Measurements from ENCODE around the gene KCNH1. TPM values are rescaled to one million over a fixed set of nuclear protein-coding genes. Genes with fewer than 3 reads are reported as not detected.

The KCNH1 gene
- total and polyA plus RNA-seq, 4 donors, result not detected

DNA sequence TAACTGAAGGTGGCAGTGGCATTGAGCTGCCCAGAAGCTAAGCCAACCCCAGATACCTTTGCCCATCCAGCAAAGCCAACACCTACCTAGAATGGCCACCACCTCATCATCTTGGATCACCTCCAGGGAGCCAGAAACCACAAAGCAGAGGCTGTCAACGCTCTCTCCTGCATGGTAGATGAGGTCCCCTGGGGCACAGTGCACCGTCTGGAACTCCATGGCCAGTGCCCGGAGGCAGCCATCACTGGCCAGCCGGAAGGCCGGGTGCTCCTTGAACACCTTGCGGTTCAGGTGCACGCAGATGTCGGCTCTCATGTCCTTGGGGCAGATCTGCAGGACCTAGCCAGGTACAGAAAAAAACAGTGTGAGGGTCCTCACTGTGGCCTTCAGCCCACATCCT lies 336.5 kb downstream of the KCNH1 start:
- no peak for DNase-seq (ENCODE audit: low spot score)
- no peak for TF ChIP-seq NR2F2 (IDR thresholded peaks at IDR 0.05)
- TF ChIP-seq, protein P1, sequence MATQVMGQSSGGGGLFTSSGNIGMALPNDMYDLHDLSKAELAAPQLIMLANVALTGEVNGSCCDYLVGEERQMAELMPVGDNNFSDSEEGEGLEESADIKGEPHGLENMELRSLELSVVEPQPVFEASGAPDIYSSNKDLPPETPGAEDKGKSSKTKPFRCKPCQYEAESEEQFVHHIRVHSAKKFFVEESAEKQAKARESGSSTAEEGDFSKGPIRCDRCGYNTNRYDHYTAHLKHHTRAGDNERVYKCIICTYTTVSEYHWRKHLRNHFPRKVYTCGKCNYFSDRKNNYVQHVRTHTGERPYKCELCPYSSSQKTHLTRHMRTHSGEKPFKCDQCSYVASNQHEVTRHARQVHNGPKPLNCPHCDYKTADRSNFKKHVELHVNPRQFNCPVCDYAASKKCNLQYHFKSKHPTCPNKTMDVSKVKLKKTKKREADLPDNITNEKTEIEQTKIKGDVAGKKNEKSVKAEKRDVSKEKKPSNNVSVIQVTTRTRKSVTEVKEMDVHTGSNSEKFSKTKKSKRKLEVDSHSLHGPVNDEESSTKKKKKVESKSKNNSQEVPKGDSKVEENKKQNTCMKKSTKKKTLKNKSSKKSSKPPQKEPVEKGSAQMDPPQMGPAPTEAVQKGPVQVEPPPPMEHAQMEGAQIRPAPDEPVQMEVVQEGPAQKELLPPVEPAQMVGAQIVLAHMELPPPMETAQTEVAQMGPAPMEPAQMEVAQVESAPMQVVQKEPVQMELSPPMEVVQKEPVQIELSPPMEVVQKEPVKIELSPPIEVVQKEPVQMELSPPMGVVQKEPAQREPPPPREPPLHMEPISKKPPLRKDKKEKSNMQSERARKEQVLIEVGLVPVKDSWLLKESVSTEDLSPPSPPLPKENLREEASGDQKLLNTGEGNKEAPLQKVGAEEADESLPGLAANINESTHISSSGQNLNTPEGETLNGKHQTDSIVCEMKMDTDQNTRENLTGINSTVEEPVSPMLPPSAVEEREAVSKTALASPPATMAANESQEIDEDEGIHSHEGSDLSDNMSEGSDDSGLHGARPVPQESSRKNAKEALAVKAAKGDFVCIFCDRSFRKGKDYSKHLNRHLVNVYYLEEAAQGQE (IDR thresholded peaks at IDR 0.05), result no peak
- no peak for TF ChIP-seq SP1 (IDR thresholded peaks at IDR 0.05)
- TF ChIP-seq YY1 (IDR thresholded peaks at IDR 0.05), result no peak
- TF ChIP-seq, protein P2, sequence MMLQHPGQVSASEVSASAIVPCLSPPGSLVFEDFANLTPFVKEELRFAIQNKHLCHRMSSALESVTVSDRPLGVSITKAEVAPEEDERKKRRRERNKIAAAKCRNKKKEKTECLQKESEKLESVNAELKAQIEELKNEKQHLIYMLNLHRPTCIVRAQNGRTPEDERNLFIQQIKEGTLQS (IDR thresholded peaks at IDR 0.05), result no peak
- TF ChIP-seq GABPA (IDR thresholded peaks at IDR 0.05 in 1 of 2, conservative IDR thresholded peaks at IDR 0.05 in 1 of 2), result no peak
- TF ChIP-seq FOXA1 (IDR thresholded peaks at IDR 0.05), result no peak
- TF ChIP-seq, protein P3, sequence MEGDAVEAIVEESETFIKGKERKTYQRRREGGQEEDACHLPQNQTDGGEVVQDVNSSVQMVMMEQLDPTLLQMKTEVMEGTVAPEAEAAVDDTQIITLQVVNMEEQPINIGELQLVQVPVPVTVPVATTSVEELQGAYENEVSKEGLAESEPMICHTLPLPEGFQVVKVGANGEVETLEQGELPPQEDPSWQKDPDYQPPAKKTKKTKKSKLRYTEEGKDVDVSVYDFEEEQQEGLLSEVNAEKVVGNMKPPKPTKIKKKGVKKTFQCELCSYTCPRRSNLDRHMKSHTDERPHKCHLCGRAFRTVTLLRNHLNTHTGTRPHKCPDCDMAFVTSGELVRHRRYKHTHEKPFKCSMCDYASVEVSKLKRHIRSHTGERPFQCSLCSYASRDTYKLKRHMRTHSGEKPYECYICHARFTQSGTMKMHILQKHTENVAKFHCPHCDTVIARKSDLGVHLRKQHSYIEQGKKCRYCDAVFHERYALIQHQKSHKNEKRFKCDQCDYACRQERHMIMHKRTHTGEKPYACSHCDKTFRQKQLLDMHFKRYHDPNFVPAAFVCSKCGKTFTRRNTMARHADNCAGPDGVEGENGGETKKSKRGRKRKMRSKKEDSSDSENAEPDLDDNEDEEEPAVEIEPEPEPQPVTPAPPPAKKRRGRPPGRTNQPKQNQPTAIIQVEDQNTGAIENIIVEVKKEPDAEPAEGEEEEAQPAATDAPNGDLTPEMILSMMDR (IDR thresholded peaks at IDR 0.05; ENCODE audit: low read depth, low read length, missing input control), result no peak
- no peak for TF ChIP-seq RAD21 (IDR thresholded peaks at IDR 0.05)
- TF ChIP-seq TAF1 (conservative IDR thresholded peaks at IDR 0.05), result no peak
- TF ChIP-seq, protein P4, sequence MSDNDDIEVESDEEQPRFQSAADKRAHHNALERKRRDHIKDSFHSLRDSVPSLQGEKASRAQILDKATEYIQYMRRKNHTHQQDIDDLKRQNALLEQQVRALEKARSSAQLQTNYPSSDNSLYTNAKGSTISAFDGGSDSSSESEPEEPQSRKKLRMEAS (IDR thresholded peaks at IDR 0.05), result no peak
- TF ChIP-seq EGR1 (IDR thresholded peaks at IDR 0.05; ENCODE audit: low read depth in 2 of 2), result no peak
- TF ChIP-seq HNF4G (IDR thresholded peaks at IDR 0.05), result no peak
- WGBS, result 89% methylated on average over 8 of the region's 8 CpGs
- H3K4me3 ChIP-seq (ENCODE audit: low read depth in 1 of 3, low read length in 3 of 3), result no peak overlapping the region
- no peak overlapping the region for H3K27ac ChIP-seq (ENCODE audit: low read depth in 1 of 2, low read length in 2 of 2)
- no peaks in the 10 kb centered on the region for H3K4me1 ChIP-seq (ENCODE audit: control insufficient read depth in 4 of 4, insufficient read depth in 4 of 4, low read length in 3 of 4)
- H3K9ac ChIP-seq (ENCODE audit: low read depth in 1 of 2, low read length in 2 of 2), result no peak overlapping the region
- no peaks in the 10 kb centered on the region for H3K36me3 ChIP-seq (ENCODE audit: control insufficient read depth in 4 of 4, insufficient read depth in 3 of 4, low read depth in 1 of 4, low read length in 3 of 4)
- H3K9me3 ChIP-seq (ENCODE audit: control insufficient read depth in 4 of 4, low read length in 3 of 4), result no peaks in the 10 kb centered on the region
- H3K27me3 ChIP-seq (ENCODE audit: control insufficient read depth in 4 of 4, insufficient read depth in 4 of 4, low read length in 3 of 4), result no peaks in the 10 kb centered on the region

DNA sequence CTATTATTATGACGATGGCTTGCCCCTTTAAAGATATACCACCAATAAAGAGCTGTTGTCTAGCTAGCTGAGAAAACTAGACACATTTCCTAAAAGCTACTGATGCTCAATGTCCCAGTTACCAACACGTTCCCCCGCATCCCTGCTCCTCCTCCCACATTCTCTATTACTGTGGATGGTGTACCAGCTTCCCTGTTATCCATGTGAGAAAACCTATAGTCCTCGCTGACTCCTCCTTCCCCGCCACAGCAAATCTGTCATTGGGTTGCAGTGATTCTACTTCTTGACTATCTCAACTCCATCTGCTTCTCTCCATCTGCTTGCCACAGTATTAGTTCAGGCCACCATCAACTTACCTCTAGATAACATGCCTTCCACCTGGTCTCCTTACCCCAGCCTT lies 337.5 kb downstream of the KCNH1 start:
- H3K9me3 ChIP-seq (ENCODE audit: control insufficient read depth in 4 of 4, low read length in 3 of 4), result no peaks in the 10 kb centered on the region
- no peak overlapping the region for H3K9ac ChIP-seq (ENCODE audit: low read depth in 1 of 2, low read length in 2 of 2)
- H3K27ac ChIP-seq (ENCODE audit: low read depth in 1 of 2, low read length in 2 of 2), result no peak overlapping the region
- no peak for TF ChIP-seq TAF1 (conservative IDR thresholded peaks at IDR 0.05)
- TF ChIP-seq, protein P4 (IDR thresholded peaks at IDR 0.05), result no peak
- TF ChIP-seq, protein P3 (IDR thresholded peaks at IDR 0.05; ENCODE audit: low read depth, low read length, missing input control), result no peak
- TF ChIP-seq, protein P5, sequence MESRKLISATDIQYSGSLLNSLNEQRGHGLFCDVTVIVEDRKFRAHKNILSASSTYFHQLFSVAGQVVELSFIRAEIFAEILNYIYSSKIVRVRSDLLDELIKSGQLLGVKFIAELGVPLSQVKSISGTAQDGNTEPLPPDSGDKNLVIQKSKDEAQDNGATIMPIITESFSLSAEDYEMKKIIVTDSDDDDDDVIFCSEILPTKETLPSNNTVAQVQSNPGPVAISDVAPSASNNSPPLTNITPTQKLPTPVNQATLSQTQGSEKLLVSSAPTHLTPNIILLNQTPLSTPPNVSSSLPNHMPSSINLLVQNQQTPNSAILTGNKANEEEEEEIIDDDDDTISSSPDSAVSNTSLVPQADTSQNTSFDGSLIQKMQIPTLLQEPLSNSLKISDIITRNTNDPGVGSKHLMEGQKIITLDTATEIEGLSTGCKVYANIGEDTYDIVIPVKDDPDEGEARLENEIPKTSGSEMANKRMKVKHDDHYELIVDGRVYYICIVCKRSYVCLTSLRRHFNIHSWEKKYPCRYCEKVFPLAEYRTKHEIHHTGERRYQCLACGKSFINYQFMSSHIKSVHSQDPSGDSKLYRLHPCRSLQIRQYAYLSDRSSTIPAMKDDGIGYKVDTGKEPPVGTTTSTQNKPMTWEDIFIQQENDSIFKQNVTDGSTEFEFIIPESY (IDR thresholded peaks at IDR 0.05), result no peak
- TF ChIP-seq, protein P2 (IDR thresholded peaks at IDR 0.05), result no peak
- TF ChIP-seq HNF4G (IDR thresholded peaks at IDR 0.05), result no peak
- no peak for TF ChIP-seq RAD21 (IDR thresholded peaks at IDR 0.05)
- no peak for TF ChIP-seq SP1 (IDR thresholded peaks at IDR 0.05)
- no peak for TF ChIP-seq FOXA2 (IDR thresholded peaks at IDR 0.05)
- TF ChIP-seq FOXA1 (IDR thresholded peaks at IDR 0.05), result no peak
- TF ChIP-seq, protein P1 (IDR thresholded peaks at IDR 0.05), result no peak
- TF ChIP-seq YY1 (IDR thresholded peaks at IDR 0.05), result no peak
- no peak for TF ChIP-seq NR2F2 (IDR thresholded peaks at IDR 0.05)
- no peak for TF ChIP-seq GABPA (IDR thresholded peaks at IDR 0.05 in 1 of 2, conservative IDR thresholded peaks at IDR 0.05 in 1 of 2)
- WGBS, result 86% methylated on average over 5 of the region's 5 CpGs
- H3K36me3 ChIP-seq (ENCODE audit: control insufficient read depth in 4 of 4, insufficient read depth in 3 of 4, low read depth in 1 of 4, low read length in 3 of 4), result no peaks in the 10 kb centered on the region
- DNase-seq (ENCODE audit: low spot score), result no peak
- H3K4me1 ChIP-seq (ENCODE audit: control insufficient read depth in 4 of 4, insufficient read depth in 4 of 4, low read length in 3 of 4), result no peaks in the 10 kb centered on the region
- no peak overlapping the region for H3K4me3 ChIP-seq (ENCODE audit: low read depth in 1 of 3, low read length in 3 of 3)
- H3K27me3 ChIP-seq (ENCODE audit: control insufficient read depth in 4 of 4, insufficient read depth in 4 of 4, low read length in 3 of 4), result no peaks in the 10 kb centered on the region
